H1 (cell line): ENCODE results near the gene KCNQ1.

Source experiments
- ASH2L ChIP-seq: fragments of 200-600, 300-600 bp; sonication (generic); IDR thresholded peaks from one replicate; pipeline ENCODE4 v1.7.1; 2017; ENCODE audit warnings: low read length
- CTCF ChIP-seq, 3 experiments: IDR thresholded peaks; 1 replicate in 2 of 3; 2 replicates in 1 of 3; pipeline versions ENCODE4 v1.5.1 to v1.6.1; 2011; ENCODE audit warnings: low read length in 3 of 3, mild to moderate bottlenecking in 3 of 3, inconsistent platforms in 2 of 3, low read depth in 1 of 3, moderate library complexity in 1 of 3; ENCODE audit not compliant: insufficient read depth in 1 of 3; ENCODE audit errors: control extremely low read depth in 1 of 3
- EGR1 ChIP-seq: IDR thresholded peaks from 2 replicates; pipeline ENCODE4 v1.6.1; 2011; ENCODE audit warnings: low read depth, low read length, borderline replicate concordance
- EP300 ChIP-seq, 2 experiments: IDR thresholded peaks; 1 replicate in 1 of 2; 2 replicates in 1 of 2; pipeline ENCODE4 v1.6.1; 2011 to 2012; ENCODE audit warnings: low read depth in 2 of 2, low read length in 2 of 2, mild to moderate bottlenecking in 2 of 2, borderline replicate concordance in 1 of 2, inconsistent platforms in 1 of 2, moderate library complexity in 1 of 2
- JUN ChIP-seq: IDR thresholded peaks from 2 replicates; pipeline ENCODE4 v1.6.1; 2011; ENCODE audit warnings: low read depth, mild to moderate bottlenecking, improper control_type of control experiment, low read length
- POLR2A ChIP-seq, 2 experiments: IDR thresholded peaks; 1 replicate in 1 of 2; 2 replicates in 1 of 2; pipeline ENCODE4 v1.6.1; 2011; ENCODE audit warnings: low read depth in 2 of 2, low read length in 2 of 2, mild to moderate bottlenecking in 2 of 2; ENCODE audit errors: control extremely low read depth in 1 of 2
- RBBP5 ChIP-seq: IDR thresholded peaks from 2 replicates; pipeline ENCODE4 v1.7.1; 2012; ENCODE audit warnings: low read depth, mild to moderate bottlenecking, inconsistent platforms, low read length, moderate library complexity, borderline replicate concordance
- SIN3A ChIP-seq, 2 experiments: IDR thresholded peaks in 1 of 2; conservative IDR thresholded peaks in 1 of 2; 2 replicates each; pipeline ENCODE4 v1.6.1; 2011 to 2012; ENCODE audit warnings: low read length in 2 of 2, improper control_type of control experiment in 1 of 2, low read depth in 1 of 2, mild to moderate bottlenecking in 1 of 2
- TAF1 ChIP-seq: IDR thresholded peaks from 2 replicates; pipeline ENCODE4 v1.6.1; 2011; ENCODE audit warnings: mild to moderate bottlenecking, low read depth, low read length

GRCh38 chr11:2830030-2830812, 385.4 kb downstream of the KCNQ1 start:
- TF ChIP-seq SIN3A (conservative IDR thresholded peaks at IDR 0.05 in 1 of 2, IDR thresholded peaks at IDR 0.05 in 1 of 2; ENCODE audit: low read depth in 1 of 2, low read length in 2 of 2) (no peak), ASH2L (no peak), TAF1 (no peak), RBBP5 (no peak), CTCF (IDR thresholded peaks at IDR 0.05; ENCODE audit: control extremely low read depth in 1 of 3, insufficient read depth in 1 of 3, low read depth in 1 of 3, low read length in 3 of 3) (no peak), JUN (no peak), EP300 (IDR thresholded peaks at IDR 0.05; ENCODE audit: borderline replicate concordance in 1 of 2, low read depth in 2 of 2, low read length in 2 of 2) (no peak), EGR1 (no peak), POLR2A (IDR thresholded peaks at IDR 0.05; ENCODE audit: control extremely low read depth in 1 of 2, low read depth in 2 of 2, low read length in 2 of 2) (no peak)
